Suprapubic skin (tissue), 3 donors: ENCODE results near the gene DDX4.

Source experiments
- CTCF ChIP-seq, 2 donors: fragments of 200-600 bp in 1 of 2; fragments of 450-650 bp in 1 of 2; sonication (generic) in 1 of 2; IDR thresholded peaks; one replicate each; pipeline ENCODE4 v1.5.1; 2016 to 2019; ENCODE audit warnings: antibody characterized with exemption in 2 of 2, mild to moderate bottlenecking in 1 of 2, moderate library complexity in 1 of 2
- EP300 ChIP-seq: sonication (generic); formaldehyde crosslinking; IDR thresholded peaks from one replicate; pipeline ENCODE4 v1.6.1; 2017; ENCODE audit warnings: antibody characterized with exemption
- POLR2A ChIP-seq, 2 donors: fragments of 450-650 bp; IDR thresholded peaks; one replicate each; pipeline ENCODE4 v1.6.1; 2017; ENCODE audit warnings: antibody characterized with exemption in 2 of 2, mild to moderate bottlenecking in 2 of 2, moderate library complexity in 2 of 2

DNA sequence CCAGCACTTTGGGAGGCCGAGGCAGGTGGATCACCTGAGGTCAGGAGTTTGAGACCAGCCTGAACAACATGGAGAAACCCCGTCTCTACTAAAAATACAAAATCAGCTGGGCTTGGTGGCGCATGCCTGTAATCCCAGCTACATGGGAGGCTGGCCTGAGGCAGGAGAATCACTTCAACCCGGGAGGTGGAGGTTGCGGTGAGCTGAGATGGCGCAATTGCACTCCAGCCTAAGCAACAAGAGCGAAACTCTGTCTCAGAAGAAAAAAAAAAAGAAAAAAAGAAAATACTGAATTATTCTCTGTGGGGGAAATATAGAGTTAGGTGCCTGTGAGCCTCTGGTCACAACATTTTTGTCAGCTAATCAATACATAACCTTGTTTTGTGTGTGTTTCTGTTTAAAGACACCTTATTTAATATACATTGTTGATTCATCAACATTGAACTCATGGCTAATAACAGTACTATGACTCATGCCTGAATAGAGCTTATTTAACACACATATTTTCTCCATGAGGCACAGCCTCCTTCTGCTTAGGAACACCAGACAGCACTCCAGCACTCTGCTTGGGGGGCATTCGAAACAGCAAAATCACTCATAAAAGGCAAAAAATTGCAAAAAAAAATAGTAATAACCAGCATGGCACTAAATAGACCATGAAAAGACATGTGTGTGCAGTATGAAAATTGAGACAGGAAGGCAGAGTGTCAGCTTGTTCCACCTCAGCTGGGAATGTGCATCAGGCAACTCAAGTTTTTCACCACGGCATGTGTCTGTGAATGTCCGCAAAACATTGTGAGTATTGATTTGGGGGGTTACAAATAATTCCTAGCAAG, 113.2 kb downstream of the DDX4 start, which contains the start of gene IL31RA:
- TF ChIP-seq CTCF (IDR thresholded peaks at IDR 0.05) (no peak), POLR2A (IDR thresholded peaks at IDR 0.05) (no peak), EP300 (no peak)
